GM12878 (cell line): ENCODE data around the gene STX19.

Experiments used
- EP300 ChIP-seq, 2 experiments: fragments of 150-350 bp in 1 of 2; IDR thresholded peaks; 2 replicates each; pipeline ENCODE4 v1.6.1; 2011 to 2012; ENCODE audit warnings: low read depth in 2 of 2, low read length in 2 of 2, borderline replicate concordance in 1 of 2, improper control_type of control experiment in 1 of 2, inconsistent platforms in 1 of 2; ENCODE audit not compliant: control insufficient read depth in 1 of 2
- POLR2A ChIP-seq: IDR thresholded peaks from 2 replicates; pipeline ENCODE4 v1.6.1; 2011; ENCODE audit warnings: low read depth, mild to moderate bottlenecking, low read length
- RAD21 ChIP-seq: IDR thresholded peaks from 2 replicates; pipeline ENCODE4 v1.6.1; 2011; ENCODE audit warnings: mild to moderate bottlenecking, low read depth, low read length, moderate library complexity; ENCODE audit not compliant: insufficient read depth
- RFX5 ChIP-seq: IDR thresholded peaks from 2 replicates; pipeline ENCODE4 v1.6.1; 2011; ENCODE audit warnings: low read depth, low read length, improper control_type of control experiment
- SP1 ChIP-seq: IDR thresholded peaks from one replicate; pipeline ENCODE4 v1.6.1; 2011; ENCODE audit warnings: low read depth, low read length
- TF ChIP-seq, protein P1 (sequence below), 3 experiments: IDR thresholded peaks in 2 of 3; conservative IDR thresholded peaks in 1 of 3; 2 replicates each; pipeline ENCODE4 v1.5.1; 2011; ENCODE audit warnings: low read depth in 3 of 3, low read length in 3 of 3, mild to moderate bottlenecking in 3 of 3, control low read depth in 2 of 3, moderate library complexity in 2 of 3, inconsistent platforms in 1 of 3, mixed read lengths in 1 of 3; ENCODE audit not compliant: control insufficient read depth in 2 of 3, insufficient read depth in 1 of 3; ENCODE audit errors: extremely low read depth in 1 of 3

DNA sequence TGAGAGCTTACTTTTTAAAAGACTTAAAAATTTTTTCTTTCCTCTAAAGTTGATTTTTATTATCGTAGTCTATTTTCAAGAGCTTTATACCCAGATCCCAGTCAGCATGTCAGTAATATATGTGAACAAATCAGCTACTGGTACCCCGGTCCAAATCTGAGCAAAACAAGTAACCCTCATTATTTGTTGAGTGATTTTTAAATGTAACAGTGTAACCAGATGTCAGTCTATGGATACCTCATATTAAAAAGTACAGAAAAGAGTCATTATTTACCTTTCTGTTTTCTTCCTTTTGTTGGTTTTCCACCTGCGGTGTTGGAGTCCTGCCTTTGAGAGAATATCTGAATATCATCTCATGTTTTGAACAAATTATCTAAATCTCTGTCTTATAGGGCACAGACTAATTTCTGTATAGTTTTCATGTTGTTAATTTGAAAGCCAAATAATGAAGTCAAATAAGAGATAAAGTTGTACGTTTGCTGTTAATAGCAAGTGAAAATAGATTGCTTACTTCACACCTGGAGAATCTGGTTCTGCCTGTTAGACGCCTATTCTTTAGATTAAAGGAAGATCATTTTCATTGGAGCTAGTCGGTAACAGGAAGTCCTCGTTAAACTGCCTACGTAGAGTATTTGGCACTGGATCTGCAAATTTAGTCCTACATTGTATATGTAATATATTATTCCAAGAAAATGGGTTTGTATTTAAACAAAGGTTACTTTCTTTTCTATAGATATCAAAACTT lies at the start of gene STX19:
- TF ChIP-seq, protein P1, sequence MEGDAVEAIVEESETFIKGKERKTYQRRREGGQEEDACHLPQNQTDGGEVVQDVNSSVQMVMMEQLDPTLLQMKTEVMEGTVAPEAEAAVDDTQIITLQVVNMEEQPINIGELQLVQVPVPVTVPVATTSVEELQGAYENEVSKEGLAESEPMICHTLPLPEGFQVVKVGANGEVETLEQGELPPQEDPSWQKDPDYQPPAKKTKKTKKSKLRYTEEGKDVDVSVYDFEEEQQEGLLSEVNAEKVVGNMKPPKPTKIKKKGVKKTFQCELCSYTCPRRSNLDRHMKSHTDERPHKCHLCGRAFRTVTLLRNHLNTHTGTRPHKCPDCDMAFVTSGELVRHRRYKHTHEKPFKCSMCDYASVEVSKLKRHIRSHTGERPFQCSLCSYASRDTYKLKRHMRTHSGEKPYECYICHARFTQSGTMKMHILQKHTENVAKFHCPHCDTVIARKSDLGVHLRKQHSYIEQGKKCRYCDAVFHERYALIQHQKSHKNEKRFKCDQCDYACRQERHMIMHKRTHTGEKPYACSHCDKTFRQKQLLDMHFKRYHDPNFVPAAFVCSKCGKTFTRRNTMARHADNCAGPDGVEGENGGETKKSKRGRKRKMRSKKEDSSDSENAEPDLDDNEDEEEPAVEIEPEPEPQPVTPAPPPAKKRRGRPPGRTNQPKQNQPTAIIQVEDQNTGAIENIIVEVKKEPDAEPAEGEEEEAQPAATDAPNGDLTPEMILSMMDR (IDR thresholded peaks at IDR 0.05 in 2 of 3, conservative IDR thresholded peaks at IDR 0.05 in 1 of 3; ENCODE audit: control insufficient read depth in 2 of 3, extremely low read depth in 1 of 3, insufficient read depth in 1 of 3, low read depth in 3 of 3, low read length in 3 of 3) = no peak
- no peak for TF ChIP-seq POLR2A
- TF ChIP-seq SP1 = no peak
- no peak for TF ChIP-seq EP300 (IDR thresholded peaks at IDR 0.05; ENCODE audit: borderline replicate concordance in 1 of 2, control insufficient read depth in 1 of 2, low read depth in 2 of 2, low read length in 2 of 2)
- no peak for TF ChIP-seq RAD21
- TF ChIP-seq RFX5 = no peak
